DMS53 (cell line): Measurements from ENCODE around the gene GTPBP2.
"Not testable (repeated sequence)": the region's sequence is repeated elsewhere in the genome, so short reads cannot be mapped to it uniquely, and the experiment has no call there.

ENCODE experiments used
- DNase-seq: peaks from one replicate; lab custom pipeline; 2025; lab: John Stamatoyannopoulos, UW

GTPBP2 gene

GRCh38 chr6:43629104-43629504 is at the start of gene GTPBP2:
TSS of gene GTPBP2 (minus strand) at chr6:43629264. CDS start at chr6:43629162, 102 bp downstream.
- peak; percentile 100 for DNase-seq

DNA sequence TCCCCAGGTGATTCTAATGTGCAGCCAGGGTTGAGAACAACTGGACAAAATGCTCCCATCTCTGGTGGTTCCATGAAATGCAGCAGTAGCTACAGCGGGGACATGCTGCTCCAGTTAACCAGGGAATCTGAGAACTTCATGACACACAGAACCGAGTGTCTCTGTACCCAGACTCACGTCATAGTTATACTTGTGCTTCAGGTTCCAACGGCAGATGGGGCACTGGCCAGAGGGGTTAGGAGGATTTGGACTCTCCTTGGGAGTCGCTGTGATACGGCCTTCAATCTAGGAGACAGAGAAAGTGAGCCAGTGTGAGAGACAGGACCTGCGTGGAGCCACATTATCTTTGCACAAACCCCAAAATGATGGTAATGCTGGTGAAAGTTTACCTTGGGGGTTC is 49.3 kb upstream of the GTPBP2 start:
- DNase-seq, result no peak

DNA sequence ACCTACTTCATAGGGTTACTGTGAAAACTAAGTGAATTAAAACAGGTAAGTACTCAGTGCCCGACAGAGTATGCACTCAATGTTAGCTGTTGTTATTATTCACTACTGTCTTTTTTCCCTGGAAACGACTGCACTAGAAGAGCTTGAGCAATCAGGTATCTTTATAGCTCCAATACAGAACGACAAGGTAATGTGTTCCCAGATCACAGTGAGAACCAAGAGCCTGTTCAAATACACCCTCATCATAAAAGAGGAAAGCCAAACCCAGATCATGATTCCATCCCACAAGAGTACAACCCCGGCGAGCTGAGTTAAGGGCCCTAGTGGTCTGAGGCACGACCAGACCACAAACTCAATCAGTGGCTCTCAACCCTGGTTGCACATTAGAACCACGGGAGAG is 48.7 kb upstream of the GTPBP2 start:
- DNase-seq, result no peak

GRCh38 chr6:43676962-43677606 is 48.0 kb upstream of the GTPBP2 start:
- DNase-seq, result no peak

DNA sequence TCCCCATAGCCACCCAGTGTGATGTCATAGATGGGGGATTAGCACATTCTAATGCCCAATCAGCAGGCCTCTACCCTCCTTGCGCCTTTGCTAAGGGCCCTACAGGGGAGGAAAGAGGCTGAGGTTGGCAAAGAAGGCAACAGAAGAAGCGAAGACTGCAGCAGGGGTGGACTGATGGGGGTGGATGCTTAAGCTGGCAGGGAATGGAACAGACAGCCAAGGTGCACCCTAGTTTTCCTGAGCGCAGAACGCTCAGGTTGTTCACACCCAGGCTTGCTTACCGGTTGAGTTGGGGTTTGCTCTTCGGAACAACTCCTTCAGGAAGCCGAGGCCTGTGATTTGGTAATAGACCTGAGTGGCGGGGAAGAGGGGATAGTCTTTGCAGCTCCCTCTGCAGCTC is 45.9 kb upstream of the GTPBP2 start:
- DNase-seq, result no peak

- DNase-seq, result no peak
Measured at GRCh38 chr6:43674291-43674690, 45.2 kb upstream of the GTPBP2 start.

DNA sequence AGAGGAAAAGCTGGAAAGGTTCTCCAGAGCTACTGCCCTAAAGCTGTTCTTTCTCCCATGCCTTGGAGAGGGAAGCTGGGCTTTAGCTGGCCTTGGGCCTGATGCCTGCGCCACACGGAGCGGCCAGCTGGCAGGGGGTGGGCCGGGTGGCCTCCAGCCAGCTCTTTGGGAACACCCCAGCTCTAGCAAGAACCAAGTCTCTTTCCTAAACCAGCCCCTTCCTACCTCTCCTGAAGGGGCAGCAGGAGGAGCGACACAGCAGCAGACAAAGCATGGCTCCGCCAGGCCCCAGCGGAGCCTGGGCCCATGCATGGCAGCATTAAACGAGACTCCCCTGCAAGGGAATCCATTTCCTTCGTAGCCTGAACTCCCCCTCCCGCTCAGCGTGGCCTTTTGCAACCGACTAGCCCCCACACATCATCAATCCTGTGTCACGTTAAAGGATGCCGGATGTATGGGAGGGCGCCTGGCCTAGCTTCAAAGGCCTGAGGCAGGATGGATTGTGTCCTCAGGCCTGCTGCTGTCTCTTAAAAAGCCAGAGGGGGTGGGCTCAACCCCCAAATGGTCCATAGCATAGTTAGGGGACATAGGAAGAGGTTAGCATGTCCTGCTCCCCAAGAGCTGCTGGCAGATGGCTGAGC is 44.5 kb upstream of the GTPBP2 start:
- no peak for DNase-seq

- peak; percentile 16 for DNase-seq
Measured at GRCh38 chr6:43671801-43672690, 43.0 kb upstream of the GTPBP2 start.

- no peak for DNase-seq
Measured at GRCh38 chr6:43671011-43671800, 42.1 kb upstream of the GTPBP2 start.

- no peak for DNase-seq
Measured at GRCh38 chr6:43670623-43670986, 41.5 kb upstream of the GTPBP2 start.

DNA sequence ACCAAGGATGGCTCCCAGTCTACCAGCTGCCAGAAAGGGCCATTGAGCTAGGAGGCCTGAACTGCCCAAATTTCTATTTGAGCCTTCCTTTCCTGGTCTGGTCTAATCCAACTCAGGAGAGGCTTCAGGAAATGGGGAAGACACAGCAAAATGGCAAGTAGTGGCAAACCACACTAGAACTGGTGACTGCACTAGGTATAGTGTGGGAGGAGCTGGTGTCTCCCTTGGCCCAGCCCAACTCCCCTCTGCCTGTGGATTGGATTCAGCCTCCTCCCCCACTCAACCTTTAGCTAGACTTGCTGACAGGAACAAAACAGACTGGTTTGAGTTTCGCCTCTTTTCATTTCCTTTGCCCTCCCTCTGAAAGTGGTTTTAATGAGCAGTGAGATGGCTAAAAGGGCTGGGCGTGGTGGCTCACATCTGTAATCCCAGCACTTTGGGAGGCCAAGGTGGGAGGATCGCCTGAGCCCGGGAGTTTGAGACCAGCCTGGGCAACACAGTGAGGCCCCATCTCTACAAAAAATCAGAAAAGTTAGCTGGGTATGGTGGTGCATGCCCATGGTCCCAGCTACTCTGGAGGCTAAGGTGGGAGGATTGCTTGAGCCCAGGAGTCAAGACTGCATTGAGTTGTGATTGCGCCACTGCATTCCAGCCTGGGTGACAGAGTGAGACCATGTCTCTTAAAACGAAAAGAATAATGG is 41.0 kb upstream of the GTPBP2 start:
- peak; percentile 44 for DNase-seq

GRCh38 chr6:43669050-43669921 is 40.2 kb upstream of the GTPBP2 start:
- DNase-seq, result peak; percentile 53

GRCh38 chr6:43668151-43669028 is 39.3 kb upstream of the GTPBP2 start:
- DNase-seq, result peak; percentile 91

GRCh38 chr6:43667245-43668150 is 38.4 kb upstream of the GTPBP2 start:
- peak; percentile 86 for DNase-seq

DNA sequence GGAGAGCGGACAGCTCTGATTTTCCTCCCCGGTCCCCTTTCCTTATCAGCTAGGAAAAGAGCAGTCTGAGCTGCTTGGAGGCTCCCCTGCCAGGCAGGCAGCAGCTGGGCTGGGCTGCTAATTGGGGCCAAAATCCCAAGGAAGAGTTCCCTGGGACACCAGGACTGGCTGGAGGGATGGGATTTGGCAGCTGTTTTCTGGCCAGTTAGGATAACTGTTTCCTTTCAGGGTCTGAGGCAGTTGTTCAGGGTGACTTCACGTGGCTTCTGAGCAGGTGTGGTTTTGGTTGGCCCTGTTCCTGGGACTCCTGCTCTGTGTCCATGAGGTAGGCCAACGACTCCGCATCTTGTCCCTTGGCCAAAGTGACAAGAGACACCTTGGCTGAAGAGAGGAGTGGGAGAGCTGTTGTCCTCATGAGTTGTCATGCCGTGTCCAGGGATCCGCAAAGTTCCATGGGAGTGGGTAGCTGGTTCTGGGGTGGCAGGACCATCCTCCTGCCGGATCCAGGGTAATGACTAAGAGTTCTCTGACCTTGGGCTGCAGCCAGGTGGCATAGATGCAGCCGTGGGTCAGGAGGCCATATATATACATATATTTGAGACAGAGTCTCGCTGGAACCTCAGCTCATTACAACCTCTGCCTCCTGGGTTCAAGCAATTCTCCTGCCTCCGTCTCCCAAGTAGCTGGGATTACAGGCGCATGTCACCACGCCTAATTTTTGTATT is 37.3 kb upstream of the GTPBP2 start:
- DNase-seq, result no peak

- no peak for DNase-seq
Measured at GRCh38 chr6:43665376-43665775, 36.3 kb upstream of the GTPBP2 start.

DNA sequence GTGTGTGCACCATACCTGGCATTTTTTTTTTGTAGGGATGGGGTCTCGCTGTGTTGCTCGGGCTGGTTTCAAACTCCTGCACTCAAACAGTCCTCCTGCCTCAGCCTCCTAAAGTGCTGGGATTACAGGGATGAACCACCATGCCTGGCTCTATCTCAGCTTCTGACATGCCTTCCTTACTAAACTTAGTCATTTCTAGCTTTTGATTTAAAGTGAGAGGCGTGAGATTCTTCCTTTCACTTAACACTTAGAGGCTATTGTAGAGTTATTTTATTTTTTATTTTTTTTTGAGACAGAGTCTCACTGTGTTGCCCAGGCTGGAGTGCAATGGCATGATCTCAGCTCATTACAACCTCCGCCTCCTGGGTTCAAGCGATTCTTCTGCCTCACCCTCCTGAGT is 33.9 kb upstream of the GTPBP2 start:
- DNase-seq, result not testable (repeated sequence)

- no peak for DNase-seq
Measured at GRCh38 chr6:43658161-43658560, 29.1 kb upstream of the GTPBP2 start.
